GM10248 (cell line): Measurements from ENCODE around the gene POU6F2.

Experiments
- CTCF ChIA-PET: fragments of 300-600 bp; sonication (Branson Sonifier 250); formaldehyde crosslinking; extraction: SDS; loops from one replicate; lab custom pipeline; 2021; ENCODE audit warnings: antibody characterized with exemption; lab: Yijun Ruan, JAX
- POLR2A ChIA-PET: fragments of 350-650 bp; sonication (Branson Sonifier 250); formaldehyde crosslinking; extraction: SDS; loops from one replicate; lab custom pipeline; 2020; ENCODE audit warnings: antibody characterized with exemption; lab: Yijun Ruan, JAX
- DNase-seq: peaks from one replicate; pipeline ENCODE4 v3.0.0; 2012; ENCODE audit errors: extremely low spot score
- CTCF ChIP-seq: IDR thresholded peaks from 2 replicates; pipeline ENCODE4 v1.5.1; 2012; ENCODE audit warnings: mild to moderate bottlenecking, low read depth; ENCODE audit errors: extremely low read depth, missing control alignments, control extremely low read depth

Gene POU6F2

GRCh38 chr7:39145283-39145682 is 167.6 kb downstream of the POU6F2 start:
- no peak for DNase-seq
- CTCF ChIA-PET = no interaction called here
- no peak for TF ChIP-seq CTCF
- POLR2A ChIA-PET = no interaction called here

- no peak for TF ChIP-seq CTCF
- DNase-seq = no peak
- ChIA-PET POLR2A (no interaction called here), CTCF (interaction anchor here (1.2 kb wide), 1 partner anchor 74 kb away, joined by 3 read pairs; no protein-coding TSS in a partner anchor)
Measured at GRCh38 chr7:39145935-39146334, 168.2 kb downstream of the POU6F2 start.

- DNase-seq = no peak
- ChIA-PET CTCF (no interaction called here), POLR2A (no interaction called here)
- no peak for TF ChIP-seq CTCF
Measured at GRCh38 chr7:39152701-39153100, 175.0 kb downstream of the POU6F2 start.

- POLR2A ChIA-PET = no interaction called here
Measured at GRCh38 chr7:39153113-39153512, 175.4 kb downstream of the POU6F2 start.

GRCh38 chr7:39153647-39154046 is 175.9 kb downstream of the POU6F2 start:
- CTCF ChIA-PET = interaction anchor here (1.3 kb wide), 1 partner anchor 103 kb away, joined by 4 read pairs; no protein-coding TSS in a partner anchor
- no peak for TF ChIP-seq CTCF
- DNase-seq = no peak

More at GRCh38 chr7:39153113-39153512, 175.4 kb downstream of the POU6F2 start:
- CTCF ChIA-PET = interaction anchor here (1.3 kb wide), 1 partner anchor 104 kb away, joined by 4 read pairs; no protein-coding TSS in a partner anchor
- no peak for DNase-seq
- no peak for TF ChIP-seq CTCF

GRCh38 chr7:39154815-39155214 is 177.1 kb downstream of the POU6F2 start:
- CTCF ChIA-PET = no interaction called here
- no peak for DNase-seq
- TF ChIP-seq CTCF = no peak
- POLR2A ChIA-PET = no interaction called here

More at GRCh38 chr7:39153647-39154046, 175.9 kb downstream of the POU6F2 start:
- POLR2A ChIA-PET = no interaction called here

- no peak for DNase-seq
- TF ChIP-seq CTCF = no peak
- ChIA-PET CTCF (no interaction called here), POLR2A (no interaction called here)
Measured at GRCh38 chr7:39158367-39158766, 180.7 kb downstream of the POU6F2 start.
